GM19395 (cell line): ENCODE measurements around the gene POLR3A.

Experiments
- ATAC-seq: cut with Tn5 transposase; IDR thresholded peaks from one replicate; pipeline ENCODE4 v1.9.1; 2021; ENCODE audit warnings: mild to moderate bottlenecking, moderate library complexity; ENCODE audit not compliant: unreplicated experiment

The POLR3A gene

DNA sequence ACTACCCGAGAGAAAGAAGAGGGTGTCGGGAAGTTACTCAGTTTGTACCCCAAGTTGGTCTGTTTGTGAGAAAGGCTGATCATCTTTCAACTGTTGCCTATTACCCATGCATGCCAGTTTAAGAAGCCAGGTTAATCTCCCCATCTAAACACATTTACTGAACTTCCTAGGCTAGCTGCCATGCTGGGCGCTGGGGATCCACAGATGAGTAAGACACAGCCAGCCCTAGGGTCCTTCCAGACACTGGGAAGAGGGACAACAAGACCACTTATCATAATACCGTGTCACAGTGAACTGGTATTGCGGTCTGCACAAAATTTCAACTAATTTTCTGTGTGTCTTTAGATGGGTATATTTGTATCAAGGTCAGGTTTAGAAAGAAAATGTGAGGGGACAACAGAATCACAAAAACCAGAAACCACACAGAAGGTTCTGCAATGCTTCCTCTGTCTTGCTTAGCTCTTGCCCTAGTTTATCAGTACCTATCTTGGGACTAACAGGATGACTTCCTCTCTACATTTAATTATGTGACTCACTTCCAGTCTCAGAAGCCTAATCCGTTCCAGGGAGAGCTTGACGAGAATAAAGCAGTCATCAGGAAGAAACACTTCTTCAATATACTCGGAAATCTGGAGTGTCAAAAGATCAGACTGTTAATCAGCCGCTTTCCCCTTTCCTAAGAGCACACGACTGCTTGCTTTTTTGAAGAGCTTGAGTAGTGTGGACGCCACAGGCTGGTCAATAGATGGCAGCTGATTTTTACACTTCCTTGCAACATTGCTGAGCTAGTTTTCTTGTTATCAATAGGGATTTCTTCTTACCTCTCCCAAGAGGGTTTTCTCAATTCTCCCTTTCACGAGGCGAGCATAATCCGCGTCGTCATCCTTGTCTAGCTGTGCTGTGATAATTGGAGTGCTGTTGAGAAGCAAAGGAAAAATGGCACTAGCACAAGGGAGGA is 45.7 kb downstream of the POLR3A start:
- no peak for ATAC-seq

DNA sequence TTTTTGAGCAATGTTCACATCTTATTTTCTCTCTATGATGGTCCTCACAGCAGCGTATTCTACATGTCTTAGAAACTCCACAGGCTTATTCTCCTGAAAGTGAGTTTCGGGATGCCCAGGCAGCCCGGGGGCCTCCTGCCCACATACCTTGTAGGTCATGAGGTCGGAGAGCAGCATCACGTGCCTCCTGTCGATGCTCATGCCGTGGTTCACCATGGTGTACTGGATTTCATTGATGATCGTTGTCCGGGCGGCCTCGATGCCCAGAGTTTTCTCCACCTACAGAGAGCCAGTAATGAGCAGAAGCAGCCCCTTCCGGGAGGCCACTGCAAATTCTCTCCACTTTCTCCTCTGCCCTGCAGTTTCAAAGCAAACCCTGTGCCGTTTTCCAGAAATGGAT is 48.0 kb downstream of the POLR3A start:
- ATAC-seq = no peak

DNA sequence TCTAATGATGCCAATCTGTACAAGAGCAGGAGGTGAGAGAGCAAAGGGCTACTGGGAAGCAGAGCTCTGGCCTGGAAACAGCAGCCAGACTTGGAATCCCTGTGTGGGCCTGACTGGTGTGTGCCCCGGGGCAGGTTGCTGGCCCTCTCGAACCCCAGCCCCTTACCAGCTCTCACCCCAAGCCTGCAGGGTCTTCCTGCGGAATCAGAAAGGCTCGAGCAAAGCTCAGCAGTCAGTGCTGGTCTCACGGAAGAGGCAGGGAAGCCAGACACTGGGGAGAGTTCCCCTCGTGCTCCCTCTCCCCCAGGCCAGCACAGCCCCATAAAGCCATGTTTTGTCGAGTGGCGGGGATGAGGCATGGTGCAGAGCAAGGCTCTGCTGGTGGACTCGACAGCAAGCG is 50.1 kb downstream of the POLR3A start:
- ATAC-seq = no peak

- no peak for ATAC-seq
Observed at GRCh38 chr10:77978360-77978759, 51.0 kb downstream of the POLR3A start.

DNA sequence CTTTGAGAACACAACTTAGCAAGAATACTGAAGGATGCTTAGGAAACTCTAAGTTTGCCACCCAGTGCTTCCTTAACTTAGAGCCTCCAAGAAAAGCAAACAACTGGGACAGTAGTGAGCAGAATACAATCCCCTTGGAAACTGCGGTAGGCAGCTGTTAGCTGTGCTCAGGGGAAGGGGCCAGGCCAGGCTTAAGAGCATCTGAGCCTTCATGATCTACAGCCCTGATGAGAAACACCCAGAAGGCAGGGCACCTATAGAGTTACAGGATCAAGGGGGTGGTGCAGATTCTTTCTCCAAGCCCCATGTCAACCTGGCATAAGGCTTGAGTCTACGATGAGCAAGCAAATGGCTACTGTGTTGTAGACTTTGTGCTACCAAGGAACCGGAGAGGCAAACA is 51.4 kb downstream of the POLR3A start:
- no peak for ATAC-seq

DNA sequence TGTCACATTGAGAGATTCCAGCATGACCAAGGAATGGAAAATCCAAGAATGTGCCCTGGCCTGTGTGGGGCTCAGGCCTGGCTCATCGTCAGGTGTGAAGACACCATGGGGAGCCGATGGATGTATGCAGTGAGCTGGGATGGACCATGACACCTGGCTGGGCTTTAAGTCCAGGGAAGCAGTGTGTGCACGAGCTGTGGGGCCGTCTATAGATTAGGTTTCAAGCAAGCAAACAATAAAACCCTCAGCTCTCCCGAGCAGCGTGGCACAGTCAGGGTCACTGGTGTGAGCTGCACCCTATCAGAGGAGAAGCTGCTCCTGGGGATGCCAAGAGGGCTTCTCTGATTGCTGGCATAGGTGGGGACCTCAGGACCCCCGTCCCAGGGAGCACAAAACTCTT is 52.3 kb downstream of the POLR3A start:
- ATAC-seq = no peak

DNA sequence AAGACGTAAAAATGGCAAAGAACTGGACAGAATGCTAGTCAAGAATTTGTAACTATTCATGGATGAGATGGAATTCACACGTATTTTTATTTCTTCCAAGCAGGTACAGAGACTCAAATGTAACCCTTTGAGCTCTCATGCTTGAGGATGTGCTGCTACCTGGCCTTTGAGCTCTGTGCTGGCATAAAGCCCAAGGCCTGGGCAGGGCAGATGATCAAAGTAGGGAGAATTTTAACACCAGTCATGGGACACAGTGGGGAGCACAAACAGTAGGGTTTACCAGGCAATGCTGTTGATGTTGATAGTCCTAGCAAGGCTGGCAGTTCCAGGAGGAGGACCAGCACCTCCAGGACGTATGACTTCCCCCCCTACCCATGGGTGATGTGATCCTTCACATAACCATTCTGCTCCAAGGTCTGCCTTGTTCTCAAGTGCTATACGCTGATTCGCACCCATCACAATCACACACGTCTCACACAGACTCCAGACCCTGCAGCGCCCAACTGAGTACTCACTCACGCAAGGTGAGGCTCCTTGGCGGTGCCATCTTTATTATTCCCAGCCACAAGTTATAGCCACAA is 54.1 kb downstream of the POLR3A start:
- ATAC-seq = no peak

GRCh38 chr10:77974396-77975074 is 54.8 kb downstream of the POLR3A start:
- no peak for ATAC-seq

DNA sequence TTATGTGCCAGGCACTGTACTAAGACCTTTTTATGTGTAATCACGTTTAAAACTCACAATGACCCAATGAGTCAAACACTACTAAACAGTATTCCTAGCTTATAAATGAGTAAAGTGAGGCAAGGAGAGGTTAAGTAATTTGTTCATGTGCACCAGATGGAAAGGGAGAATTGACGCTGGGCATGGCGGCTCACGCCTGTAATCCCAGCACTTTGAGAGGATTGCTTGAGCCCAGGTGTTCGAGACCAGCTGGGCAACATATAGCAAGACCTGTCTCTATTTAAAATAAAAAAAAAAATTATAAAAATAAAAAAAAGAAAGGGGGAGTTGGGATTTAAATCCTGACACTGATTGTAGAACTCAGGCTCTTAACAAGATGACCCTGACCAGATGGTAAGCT is 56.0 kb downstream of the POLR3A start:
- ATAC-seq = no peak

- ATAC-seq = no peak
Observed at GRCh38 chr10:77972148-77972547, 57.2 kb downstream of the POLR3A start.

DNA sequence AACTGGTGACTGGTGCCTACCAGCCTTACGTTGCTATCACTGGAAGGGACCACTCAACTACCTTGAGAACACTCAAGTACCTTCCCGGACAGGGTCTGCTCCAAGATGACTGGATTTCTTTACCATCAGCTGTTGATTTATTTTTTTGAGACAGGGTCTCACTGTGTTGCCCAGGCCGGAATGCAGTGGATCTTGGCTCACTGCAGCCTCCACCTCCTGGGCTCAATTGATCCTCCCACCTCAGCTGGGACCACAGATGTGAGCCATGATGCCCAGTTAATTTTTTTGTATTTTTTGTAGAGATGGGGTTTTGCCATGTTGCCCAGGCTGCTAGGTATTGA is 57.5 kb downstream of the POLR3A start:
- no peak for ATAC-seq

DNA sequence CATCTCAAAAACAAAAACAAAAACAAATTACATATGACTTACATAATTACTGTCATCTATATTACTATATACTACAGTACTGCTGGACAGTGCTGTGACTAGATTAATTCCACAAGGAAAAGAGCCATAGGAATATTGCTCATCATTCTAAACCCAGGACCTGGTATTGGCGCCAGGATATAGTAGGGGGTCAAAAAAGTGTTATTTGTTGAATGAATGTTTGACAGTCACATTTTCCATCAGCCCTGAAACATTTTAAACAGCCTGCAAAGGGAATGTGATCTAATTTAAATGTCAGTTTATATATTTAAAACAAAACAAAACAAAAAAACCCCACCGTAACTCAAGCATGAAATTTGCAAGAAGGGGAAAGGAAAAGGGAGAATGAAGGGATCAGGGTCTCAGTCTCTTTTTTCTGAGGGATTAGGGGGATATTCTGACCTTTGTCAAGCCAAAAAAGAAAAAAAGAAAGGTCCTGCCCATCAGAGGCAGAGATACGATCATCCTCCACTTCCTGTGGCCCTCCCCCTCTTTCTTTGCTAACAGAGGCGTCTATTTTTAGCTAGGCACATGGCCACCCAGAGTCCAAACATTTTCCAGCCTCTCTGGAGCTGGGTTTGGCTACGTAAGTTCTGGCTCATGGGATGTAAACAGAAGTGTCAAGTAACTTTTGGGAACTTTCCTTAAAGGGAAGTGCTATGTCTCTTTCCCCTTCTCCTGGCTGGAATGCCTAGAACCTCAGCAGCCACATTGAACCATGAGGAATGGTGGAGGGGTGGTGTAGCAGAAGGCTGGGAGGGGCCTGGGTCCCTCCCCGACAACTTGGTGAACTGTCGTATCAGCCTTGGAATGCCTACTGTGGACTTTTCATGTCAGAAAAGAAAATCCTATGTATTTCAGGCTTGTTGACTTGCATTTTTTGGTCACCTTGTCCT is 58.2 kb downstream of the POLR3A start:
- ATAC-seq = no peak

GRCh38 chr10:77969114-77969513 is 60.2 kb downstream of the POLR3A start:
- no peak for ATAC-seq

GRCh38 chr10:77967611-77968022 is 61.7 kb downstream of the POLR3A start:
- no peak for ATAC-seq

DNA sequence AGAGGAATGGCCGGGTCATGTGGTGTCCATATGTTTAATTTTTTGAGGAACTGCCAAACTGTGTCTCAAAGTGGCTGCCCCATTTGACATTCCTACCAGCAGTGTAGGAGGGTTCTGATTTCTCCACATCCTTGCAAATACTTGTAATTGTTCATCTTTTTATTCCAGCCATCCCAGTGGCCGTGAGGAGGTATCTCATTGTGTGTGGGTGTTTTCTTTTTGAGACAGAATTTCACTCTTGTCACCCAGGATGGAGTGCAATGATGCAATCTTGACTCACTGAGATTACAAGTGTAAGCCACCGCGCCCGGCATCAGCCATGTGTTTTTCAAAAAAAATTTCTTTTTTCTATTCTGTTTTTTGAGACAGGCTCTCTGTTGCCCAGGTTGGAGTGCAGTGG is 64.0 kb downstream of the POLR3A start:
- no peak for ATAC-seq

GRCh38 chr10:77964811-77965210 is 64.5 kb downstream of the POLR3A start:
- ATAC-seq = no peak

GRCh38 chr10:77963901-77964300 is 65.4 kb downstream of the POLR3A start:
- no peak for ATAC-seq

GRCh38 chr10:77962350-77963146 is 66.8 kb downstream of the POLR3A start:
- ATAC-seq = no peak

DNA sequence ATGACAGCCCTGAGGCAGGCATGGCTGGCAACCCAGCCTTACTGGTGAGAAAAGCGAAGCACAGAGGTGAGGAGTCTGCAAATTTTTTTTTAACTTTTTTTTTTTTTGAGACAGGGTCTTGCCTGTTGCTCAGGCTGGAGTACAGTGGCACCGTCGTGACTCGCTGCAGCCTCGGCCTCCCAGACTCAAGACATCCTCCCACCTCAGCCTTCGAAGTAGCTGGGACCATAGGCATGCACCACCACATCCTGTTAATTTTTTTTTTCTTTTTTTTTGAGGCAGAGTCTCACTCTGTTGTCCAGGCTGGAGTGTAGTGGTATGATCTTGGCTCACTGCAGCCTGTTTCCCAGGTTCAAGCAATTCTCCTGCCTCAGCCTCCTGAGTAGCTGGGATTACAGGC is 67.6 kb downstream of the POLR3A start:
- ATAC-seq = no peak

- no peak for ATAC-seq
Observed at GRCh38 chr10:77960829-77961329, 68.4 kb downstream of the POLR3A start.
